Stimulated activated CD4-positive, alpha-beta T cell treated with anti-CD3 and anti-CD28 coated beads, Interleukin-4, amount 100 ng/mL, for 48 hours (primary cell): ENCODE data around the gene ACLY.
"Not testable (repeated sequence)": the region's sequence is repeated elsewhere in the genome, so short reads cannot be mapped to it uniquely, and the experiment has no call there.

Source experiments
- DNase-seq, 2 donors: peaks; one replicate each; pipeline ENCODE4 v3.0.0-alpha.2; 2020; ENCODE audit warnings: low read depth in 2 of 2

The ACLY gene

GRCh38 chr17:41871789-41872188, 47.0 kb downstream of the ACLY start:
- no peak for DNase-seq

- DNase-seq, result no peak
These were observed 48.1 kb downstream of the ACLY start for GRCh38 chr17:41870627-41871026.

GRCh38 chr17:41870097-41870496, 48.7 kb downstream of the ACLY start:
- no peak for DNase-seq

GRCh38 chr17:41869426-41869825, 49.3 kb downstream of the ACLY start:
- DNase-seq, result no peak

- DNase-seq, result no peak
These were observed 50.2 kb downstream of the ACLY start for GRCh38 chr17:41868568-41868967.

- no peak for DNase-seq
These were observed 53.2 kb downstream of the ACLY start for GRCh38 chr17:41865596-41865893.

- DNase-seq, result peak; percentile 85 to 86
These were observed 53.7 kb downstream of the ACLY start, which contains the start of gene KLHL11 for GRCh38 chr17:41864836-41865595. Gene KLHL11, minus strand, starts transcription at chr17:41865423. Its CDS starts 53 bp downstream, at chr17:41865370.

GRCh38 chr17:41864498-41864835, 54.3 kb downstream of the ACLY start:
- no peak for DNase-seq

- DNase-seq, result peak in 1 of 2 donors; percentile 20
These were observed 55.5 kb downstream of the ACLY start for GRCh38 chr17:41863074-41863848.

GRCh38 chr17:41860254-41860931, 58.4 kb downstream of the ACLY start:
- no peak for DNase-seq

GRCh38 chr17:41851382-41851781, 67.4 kb downstream of the ACLY start:
- DNase-seq, result not testable (repeated sequence)

- no peak for DNase-seq
These were observed 69.3 kb downstream of the ACLY start for GRCh38 chr17:41849251-41849990.

- DNase-seq, result no peak
These were observed 70.0 kb downstream of the ACLY start for GRCh38 chr17:41848788-41849187.

GRCh38 chr17:41844971-41845370, 73.8 kb downstream of the ACLY start:
- no peak for DNase-seq

GRCh38 chr17:41840781-41841180, 78.0 kb downstream of the ACLY start:
- not testable (repeated sequence) for DNase-seq

- DNase-seq, result not testable (repeated sequence)
These were observed 79.3 kb downstream of the ACLY start for GRCh38 chr17:41839448-41839847.

GRCh38 chr17:41837761-41838538, 80.8 kb downstream of the ACLY start, which contains the start of gene KLHL10:
Gene KLHL10, plus strand, starts transcription at chr17:41837825. Its CDS starts 108 bp downstream, at chr17:41837933.
- DNase-seq, result no peak

GRCh38 chr17:41836550-41837196, 82.1 kb downstream of the ACLY start:
- no peak for DNase-seq

- peak; percentile 21 to 28 for DNase-seq
These were observed 82.8 kb downstream of the ACLY start, which contains the start of gene NT5C3B for GRCh38 chr17:41835800-41836549. Gene NT5C3B, minus strand, starts transcription at chr17:41836232. Its CDS starts 39 bp downstream, at chr17:41836193.
